GM12878 (cell line): ENCODE results near the gene NR1D2. TPM values are rescaled to one million over a fixed set of nuclear protein-coding genes. Genes with fewer than 3 reads are reported as not detected.

Experiments
- ATAC-seq: fragments of 200-7000 bp; cut with Tn5 transposase; 3 replicates; pipeline ENCODE4 v1.9.1; 2020; ENCODE audit warnings: mild to moderate bottlenecking, moderate library complexity
- Bru-seq: library from RNA; stranded (reverse); fragments of 400-500 nt; gene quantifications from one replicate; lab custom pipeline; 2021; lab: Mats Ljungman, UMichigan
- BruChase-seq, 2 experiments: library from RNA; stranded (reverse); fragments of 400-500 nt; gene quantifications; one replicate each; lab custom pipeline; 2021; lab: Mats Ljungman, UMichigan
- BruUV-seq: library from RNA; stranded (reverse); fragments of 400-500 nt; replicated peaks from 2 replicates; lab custom pipeline; 2021; lab: Mats Ljungman, UMichigan
- CTCF ChIA-PET: fragments of 300-600 bp; sonication (Branson Sonifier 250); formaldehyde crosslinking; extraction: SDS; loops from one replicate; lab custom pipeline; 2021; ENCODE audit warnings: inconsistent platforms; lab: Yijun Ruan, JAX
- POLR2A ChIA-PET: fragments of 350-600 bp; formaldehyde crosslinking; extraction: SDS; loops from one replicate; lab custom pipeline; 2021; ENCODE audit warnings: inconsistent platforms; lab: Charles Lee
- RAD21 ChIA-PET: fragments of 300-600 bp; sonication (Branson Sonifier 250); formaldehyde crosslinking; loops from one replicate; lab custom pipeline; 2023; ENCODE audit warnings: antibody characterized with exemption; ENCODE audit not compliant: unreplicated experiment; lab: Charles Lee
- SMC1A ChIA-PET: fragments of 300-600 bp; sonication (Branson Sonifier 250); formaldehyde crosslinking; loops from one replicate; lab custom pipeline; 2023; ENCODE audit not compliant: unreplicated experiment, uncharacterized antibody; lab: Charles Lee
- DNase-seq: peaks from one replicate; pipeline ENCODE4 v3.0.0-alpha.2; 2011; ENCODE audit warnings: low read depth, low spot score
- FAIRE-seq: peaks from 3 replicates; lab custom pipeline; 2011; peaks lifted over from hg19 to GRCh38; lab: Jason Lieb, UNC
- H2AFZ ChIP-seq: 2 replicates; pipeline ENCODE4 v1.6.0; 2011; ENCODE audit warnings: low read depth, low read length, control low read depth; ENCODE audit not compliant: control insufficient read depth
- H3K27ac ChIP-seq: 2 replicates; pipeline ENCODE4 v1.5.1; 2011; ENCODE audit warnings: control low read depth; ENCODE audit not compliant: control insufficient read depth, insufficient read depth
- H3K27me3 ChIP-seq, 2 experiments: replicated peaks in 1 of 2; 2 replicates each; pipeline versions ENCODE4 v1.6.0 to v1.6.1; 2011; ENCODE audit warnings: low read length in 1 of 2; ENCODE audit not compliant: control insufficient read depth in 2 of 2, insufficient read depth in 2 of 2
- H3K36me3 ChIP-seq, 2 experiments: 2 replicates each; pipeline ENCODE4 v1.5.1; 2011; ENCODE audit warnings: low read length in 1 of 2; ENCODE audit not compliant: control insufficient read depth in 2 of 2, insufficient read depth in 2 of 2
- H3K4me1 ChIP-seq: 2 replicates; pipeline ENCODE4 v1.6.1; 2011; ENCODE audit warnings: mild to moderate bottlenecking, low read length, moderate library complexity, mixed read lengths; ENCODE audit not compliant: control insufficient read depth, insufficient read depth
- H3K4me2 ChIP-seq: 2 replicates; pipeline ENCODE4 v1.6.0; 2011; ENCODE audit warnings: control low read depth; ENCODE audit not compliant: control insufficient read depth, insufficient read depth
- H3K4me3 ChIP-seq: fragments of 200-600 bp; sonication (generic); 2 replicates; pipeline ENCODE4 v1.5.1; 2016
- H3K79me2 ChIP-seq: 2 replicates; pipeline ENCODE4 v1.6.0; 2011; ENCODE audit warnings: low read length; ENCODE audit not compliant: control insufficient read depth, insufficient read depth
- H3K9ac ChIP-seq: 2 replicates; pipeline ENCODE4 v1.8.0; 2011; ENCODE audit warnings: low read length, control low read depth, mixed read lengths; ENCODE audit not compliant: control insufficient read depth, insufficient read depth
- H3K9me3 ChIP-seq: replicated peaks from 3 replicates; pipeline ENCODE4 v1.5.1; 2011; ENCODE audit warnings: mild to moderate bottlenecking, low read length; ENCODE audit not compliant: control insufficient read depth, insufficient read depth
- H4K20me1 ChIP-seq: 2 replicates; pipeline ENCODE4 v1.6.0; 2011; ENCODE audit not compliant: control insufficient read depth, insufficient read depth
- CBFB ChIP-seq: IDR thresholded peaks from 2 replicates; pipeline ENCODE4 v1.6.1; 2016; ENCODE audit warnings: antibody characterized with exemption, low read depth
- CBX3 ChIP-seq: fragments of 200-600 bp; sonication (generic); IDR thresholded peaks from 2 replicates; pipeline ENCODE4 v1.6.1; 2016; ENCODE audit warnings: low read depth, borderline replicate concordance
- ESRRA ChIP-seq: IDR thresholded peaks from 2 replicates; pipeline ENCODE4 v1.6.1; 2012; ENCODE audit warnings: mild to moderate bottlenecking, low read length, improper control_type of control experiment
- HDGF ChIP-seq: fragments of 450-650 bp; IDR thresholded peaks from 2 replicates; pipeline ENCODE4 v1.6.1; 2016; ENCODE audit warnings: antibody characterized with exemption
- IKZF2 ChIP-seq, 2 experiments: fragments of 450-650 bp; IDR thresholded peaks; 2 replicates each; pipeline ENCODE4 v1.6.1; 2017; ENCODE audit warnings: mild to moderate bottlenecking in 2 of 2, moderate library complexity in 2 of 2
- MEF2A ChIP-seq: IDR thresholded peaks from 2 replicates; pipeline ENCODE4 v1.6.1; 2011; ENCODE audit warnings: low read depth, mild to moderate bottlenecking, low read length, moderate library complexity; ENCODE audit not compliant: insufficient read depth
- MEF2B ChIP-seq: fragments of 450-650 bp; IDR thresholded peaks from 2 replicates; pipeline ENCODE4 v1.6.1; 2018; ENCODE audit warnings: mild to moderate bottlenecking, moderate library complexity; ENCODE audit not compliant: partially characterized antibody, poor library complexity, severe bottlenecking
- MTA2 ChIP-seq: fragments of 450-650 bp; IDR thresholded peaks from 2 replicates; pipeline ENCODE4 v1.6.1; 2016; ENCODE audit warnings: low read depth, mild to moderate bottlenecking, moderate library complexity
- NFIC ChIP-seq: IDR thresholded peaks from 2 replicates; pipeline ENCODE4 v1.6.1; 2012; ENCODE audit warnings: low read depth, mild to moderate bottlenecking, inconsistent platforms, low read length, moderate library complexity
- NR2F1 ChIP-seq: fragments of 450-650 bp; conservative IDR thresholded peaks from 2 replicates; pipeline ENCODE4 v1.6.1; 2017; ENCODE audit warnings: mild to moderate bottlenecking
- NRF1 ChIP-seq: conservative IDR thresholded peaks from 2 replicates; pipeline ENCODE4 v1.6.1; 2011; ENCODE audit warnings: mild to moderate bottlenecking, low read depth, low read length, improper control_type of control experiment
- PKNOX1 ChIP-seq: fragments of 450-650 bp; IDR thresholded peaks from 2 replicates; pipeline ENCODE4 v1.6.1; 2016; ENCODE audit warnings: mild to moderate bottlenecking
- POU2F2 ChIP-seq: IDR thresholded peaks from 3 replicates; pipeline ENCODE4 v1.6.1; 2011; ENCODE audit warnings: low read depth, mild to moderate bottlenecking, low read length, borderline replicate concordance
- RCOR1 ChIP-seq: conservative IDR thresholded peaks from 2 replicates; pipeline ENCODE4 v1.6.1; 2012; ENCODE audit warnings: low read depth, low read length, improper control_type of control experiment
- SUPT20H ChIP-seq: IDR thresholded peaks from 2 replicates; pipeline ENCODE4 v1.6.1; 2011; ENCODE audit warnings: low read depth, mild to moderate bottlenecking, low read length, moderate library complexity, borderline replicate concordance; ENCODE audit not compliant: control insufficient read depth
- TAF1 ChIP-seq: IDR thresholded peaks from 2 replicates; pipeline ENCODE4 v1.6.1; 2011; ENCODE audit warnings: mild to moderate bottlenecking, low read depth, low read length, borderline replicate concordance
- TCF3 ChIP-seq: IDR thresholded peaks from 2 replicates; pipeline ENCODE4 v1.6.1; 2012; ENCODE audit warnings: low read depth, mild to moderate bottlenecking, low read length, borderline replicate concordance; ENCODE audit not compliant: insufficient read depth
- TCF7 ChIP-seq: IDR thresholded peaks from 2 replicates; pipeline ENCODE4 v1.6.1; 2014; ENCODE audit warnings: antibody characterized with exemption, borderline replicate concordance
- ZZZ3 ChIP-seq: IDR thresholded peaks from 2 replicates; pipeline ENCODE4 v1.6.1; 2011; ENCODE audit warnings: low read depth; ENCODE audit not compliant: control insufficient read depth, insufficient read length
- WGBS: methylation state at CpG from one replicate; pipeline ENCODE4 v1.1.6; 2016; ENCODE audit warnings: low lambda C conversion rate; ENCODE audit not compliant: insufficient replicate concordance, insufficient coverage; ENCODE audit errors: missing lambda C conversion rate; 5-methylcytosine and 5-hydroxymethylcytosine counted together
- in situ Hi-C: fragments of 300-500 bp; cut with MboI; formaldehyde crosslinking; loops from 9 replicates; pipeline ENCODE4 v1.14.3; 2018; ENCODE audit warnings: mixed read lengths
- intact Hi-C: fragments of 100-400 bp; cut with micrococcal nuclease; formaldehyde crosslinking; loops from one replicate; pipeline ENCODE4 v1.14.2; 2022; ENCODE audit not compliant: unreplicated experiment
- long read RNA-seq, 2 experiments: library from polyadenylated mRNA; unstranded; transcript quantifications; one replicate each; pipeline ENCODE4 v2.0.0, GENCODE V29; 2019 to 2020
- polyA minus RNA-seq, 3 experiments: library from RNA; depleted of rRNA, polyadenylated mRNA; stranded (reverse); fragments of >200 nt; gene quantifications; 2 replicates each; pipeline ENCODE4 v1.2.3, GENCODE V29; 2011
- polyA plus RNA-seq, 11 experiments: library from polyadenylated mRNA; depleted of rRNA in 4 of 11; unstranded in 6 of 11; stranded (reverse) in 5 of 11; fragments of >200 nt; fragmentation: Nextera tagmentation in 4 of 11; fragmentation: Illumina TruSeq in 1 of 11; extraction: Ambion mirVana in 4 of 11; extraction: Trizol in 1 of 11; gene quantifications; 1 replicate in 1 of 11; 2 replicates in 10 of 11; pipeline versions ENCODE4 v1.2.1 to v1.2.3, GENCODE V29; 2011 to 2016; ENCODE audit warnings: inconsistent platforms in 2 of 11, missing spikeins in 2 of 11, low read depth in 1 of 11
- total RNA-seq, 4 experiments: library from RNA; depleted of rRNA in 3 of 4; stranded (reverse); fragments of >200 nt in 3 of 4; fragmentation: Illumina TruSeq in 1 of 4; extraction: Trizol in 1 of 4; gene quantifications; 2 replicates each; pipeline versions ENCODE4 v1.2.1 to v1.2.3, GENCODE V29; 2013 to 2021

Gene NR1D2
- total RNA-seq (2013; cell fraction: nucleolus; rRNA removed): 12.0 and 12.2 TPM in 2 replicates
- total RNA-seq (2014; rRNA removed): 2.3 and 2.5 TPM in 2 replicates
- total RNA-seq (2014; rRNA removed; fragmentation: Illumina TruSeq; extraction: Trizol): 3.7 TPM in 2 replicates
- total RNA-seq (2021): 4.5 and 5.3 TPM in 2 replicates
- polyA plus RNA-seq (2011; ENCODE audit: low read depth): 2.7 TPM
- polyA plus RNA-seq (2011; rRNA removed): 3.9 and 5.4 TPM in 2 replicates
- polyA plus RNA-seq (2011; cell fraction: cytosol; rRNA removed): 2.1 TPM in 2 replicates
- 2.0 TPM in 2 replicates for polyA plus RNA-seq (2011; cell fraction: nucleus; rRNA removed)
- 4.1 and 5.1 TPM in 2 replicates for polyA plus RNA-seq (2012)
- polyA plus RNA-seq (2014; fragmentation: Illumina TruSeq; extraction: Trizol): 3.5 and 5.4 TPM in 2 replicates
- 1 to 10 TPM in 1 of 2 experiments, under 1 TPM in 1; 0.98 to 1.5 TPM for polyA plus RNA-seq (2014; fragmentation: Nextera tagmentation; extraction: Ambion mirVana)
- polyA plus RNA-seq (2014; rRNA removed): 1.5 TPM in 2 replicates
- 1 to 10 TPM in 1 of 2 experiments, under 1 TPM in 1; 0.67 to 2.7 TPM for polyA plus RNA-seq (2016; fragmentation: Nextera tagmentation; extraction: Ambion mirVana)
- 4.6 and 15.4 TPM in 2 replicates for polyA minus RNA-seq (2011; rRNA and poly(A)+ RNA removed)
- 3.3 and 6.5 TPM in 2 replicates for polyA minus RNA-seq (2011; cell fraction: cytosol; rRNA and poly(A)+ RNA removed)
- polyA minus RNA-seq (2011; cell fraction: nucleus; rRNA and poly(A)+ RNA removed): 2.2 and 2.6 TPM in 2 replicates
- Bru-seq, nascent RNA: percentile 87 among the genes with signal in this experiment
- percentile 76 among the genes with signal in this experiment for BruChase-seq, experiment 1, labeled RNA remaining after a 6-hour chase
- percentile 90 among the genes with signal in this experiment for BruChase-seq, experiment 2, labeled RNA remaining after a 2-hour chase
- long read RNA-seq, experiment 1: 0 reads
- long read RNA-seq, experiment 2, partial matches to known transcripts: 1 of 2 reads
- long read RNA-seq, experiment 2, other reads (novel, unspliced or antisense): 1 of 2 reads

- no peaks in the 10 kb centered on the region for H3K36me3 ChIP-seq
- DNase-seq (no peak), FAIRE-seq (no peak), ATAC-seq (peak; percentile 67)
- peak within 1 kb of the TSS; percentile 93 for H2AFZ ChIP-seq
- H3K79me2 ChIP-seq: peaks cover 15% of the 10 kb centered on the region
- peak within 1 kb of the TSS; percentile 88 for H3K4me2 ChIP-seq
- intact Hi-C loops: loop anchor here (5.0 to 10.0 kb wide), 2 partner anchors 183 to 290 kb away; no protein-coding TSS in a partner anchor
- ChIA-PET RAD21 (interaction anchor here (1.3 kb wide), 1 partner anchor 27 kb away, joined by 3 read pairs; no protein-coding TSS in a partner anchor), SMC1A (interaction anchor here (1.0 to 1.5 kb wide), 4 partner anchors 9 to 111 kb away, joined by 3 to 5 read pairs (median 4); no protein-coding TSS in a partner anchor), POLR2A (interaction anchor here (0.5 kb wide), 1 partner anchor 95 kb away, joined by 4 read pairs; no protein-coding TSS in a partner anchor), CTCF (interaction anchor here (0.5 to 1.6 kb wide), 2 partner anchors 8 to 27 kb away, joined by 4 to 5 read pairs; no protein-coding TSS in a partner anchor)
- peak within 1 kb of the TSS; percentile 85 for H3K9ac ChIP-seq
- H4K20me1 ChIP-seq: no peaks in the 10 kb centered on the region
- H3K27ac ChIP-seq: peak within 1 kb of the TSS; percentile 82
- peak within 1 kb of the TSS; percentile 98 for H3K4me3 ChIP-seq
- H3K4me1 ChIP-seq: peaks cover 12% of the 10 kb centered on the region
- peaks cover 0 to 3% of the 10 kb centered on the region in 2 experiments; a peak in 1 of 4 replicates for H3K27me3 ChIP-seq
- no peaks in the 10 kb centered on the region for H3K9me3 ChIP-seq
- in situ Hi-C loops: loop anchor here (25.0 kb wide), 1 partner anchor 1842 kb away; the partner anchor contains the start of genes NGLY1 and OXSM
- BruUV-seq: no TSS peak
- 3% methylated on average over 30 of the region's 88 CpGs for WGBS
- TF ChIP-seq ESRRA (no peak), PKNOX1 (no peak), CBFB (no peak), MTA2 (no peak), NFIC (no peak), POU2F2 (no peak), ZZZ3 (no peak), CBX3 (no peak), MEF2A (no peak), TAF1 (0 out of 2 replicates have a peak, but pooled peaks have one; percentile 26), RCOR1 (no peak), MEF2B (no peak), NRF1 (no peak), SUPT20H (no peak), TCF7 (no peak), NR2F1 (no peak), HDGF (0 out of 2 replicates have a peak, but pooled peaks have one; percentile 54), IKZF2 (IDR thresholded peaks at IDR 0.05) (peak; percentile 67 to 74), TCF3 (no peak)
These were observed at the start of gene NR1D2 for GRCh38 chr3:23944861-23945662. Gene NR1D2 (plus strand): TSS chr3:23945286. CDS start chr3:23945579, 293 bp downstream.
